HG02763 (cell line): ENCODE data around the gene ADRA1B.

Source experiments
- ATAC-seq: cut with Tn5 transposase; IDR thresholded peaks from one replicate; pipeline ENCODE4 v1.9.1; 2021; ENCODE audit warnings: mild to moderate bottlenecking, moderate library complexity; ENCODE audit not compliant: unreplicated experiment

ADRA1B gene

DNA sequence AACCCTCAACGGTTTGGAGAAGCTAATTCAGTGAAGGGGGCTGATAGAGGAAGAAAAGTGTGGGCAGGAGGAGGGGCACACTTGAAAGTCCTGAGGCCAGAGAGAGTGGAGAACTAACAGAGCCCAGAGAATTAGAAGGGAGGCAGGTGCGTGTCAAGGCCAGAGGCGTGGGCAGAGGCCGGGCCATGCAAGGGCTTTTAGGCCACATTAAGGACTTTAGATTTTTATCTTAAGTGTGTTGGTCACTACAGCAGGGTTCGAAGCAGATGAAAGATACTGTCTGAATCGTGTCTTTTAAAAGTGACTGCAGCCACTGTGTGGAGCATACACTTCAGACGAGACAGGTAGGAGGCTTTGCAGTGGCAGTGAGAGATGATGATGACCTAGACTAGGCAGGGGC is 6.7 kb downstream of the ADRA1B start:
- ATAC-seq = no peak

DNA sequence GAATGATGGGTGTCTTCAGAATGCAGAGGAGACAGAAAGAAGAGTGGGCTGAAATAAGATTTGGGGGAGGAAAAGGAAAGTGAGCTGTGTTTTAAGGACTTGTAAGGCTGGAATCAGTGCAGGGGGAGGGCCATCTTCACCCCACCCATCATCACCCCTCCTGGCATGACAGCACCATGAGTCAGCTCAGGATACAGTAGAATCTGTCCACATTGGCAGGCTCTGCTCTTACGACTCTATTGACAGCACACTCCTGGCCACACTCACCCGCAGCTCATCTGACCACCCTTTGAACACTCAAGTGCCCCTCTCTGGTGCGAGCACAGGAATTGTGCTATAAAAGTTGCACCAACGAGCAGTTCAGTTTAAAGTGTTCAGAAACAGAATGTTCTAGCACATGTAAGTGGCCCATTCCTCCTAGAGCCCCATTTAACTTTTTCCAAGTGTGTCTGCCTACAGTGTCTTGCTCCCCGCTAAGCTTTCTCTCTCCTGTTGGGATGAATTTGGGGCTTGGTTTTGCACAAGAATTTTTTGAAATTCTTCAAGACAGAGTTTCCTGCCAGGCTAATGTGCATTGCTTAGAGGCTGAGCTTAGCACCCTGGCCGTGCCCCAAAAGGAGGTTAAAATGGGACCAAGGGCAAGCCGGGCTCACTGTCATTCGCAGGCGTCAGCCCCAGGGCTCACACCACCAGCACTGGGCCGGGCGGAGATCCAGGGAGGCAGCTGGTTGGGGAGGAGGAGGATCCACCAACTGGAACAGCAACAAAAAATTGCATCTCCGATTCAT is 12.0 kb downstream of the ADRA1B start:
- ATAC-seq = no peak

DNA sequence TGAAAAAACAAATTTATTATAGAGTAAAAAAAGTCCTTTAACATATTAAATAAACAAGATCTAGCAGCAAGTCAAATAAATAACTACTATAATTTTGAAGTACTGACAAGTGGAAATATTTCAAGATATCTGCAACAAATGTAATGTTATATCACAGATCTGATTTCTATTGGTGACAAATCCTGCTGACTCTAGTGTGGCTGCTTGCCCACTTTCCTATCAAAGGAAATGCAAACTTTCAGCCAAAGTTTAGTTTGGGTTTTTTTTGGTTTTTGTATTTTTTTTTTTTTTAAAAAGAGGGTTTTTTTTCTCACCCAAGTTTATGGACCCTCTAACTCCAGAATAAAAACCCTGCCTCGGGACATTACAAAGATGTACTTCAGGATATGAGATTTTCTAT is 12.9 kb downstream of the ADRA1B start:
- no peak for ATAC-seq

DNA sequence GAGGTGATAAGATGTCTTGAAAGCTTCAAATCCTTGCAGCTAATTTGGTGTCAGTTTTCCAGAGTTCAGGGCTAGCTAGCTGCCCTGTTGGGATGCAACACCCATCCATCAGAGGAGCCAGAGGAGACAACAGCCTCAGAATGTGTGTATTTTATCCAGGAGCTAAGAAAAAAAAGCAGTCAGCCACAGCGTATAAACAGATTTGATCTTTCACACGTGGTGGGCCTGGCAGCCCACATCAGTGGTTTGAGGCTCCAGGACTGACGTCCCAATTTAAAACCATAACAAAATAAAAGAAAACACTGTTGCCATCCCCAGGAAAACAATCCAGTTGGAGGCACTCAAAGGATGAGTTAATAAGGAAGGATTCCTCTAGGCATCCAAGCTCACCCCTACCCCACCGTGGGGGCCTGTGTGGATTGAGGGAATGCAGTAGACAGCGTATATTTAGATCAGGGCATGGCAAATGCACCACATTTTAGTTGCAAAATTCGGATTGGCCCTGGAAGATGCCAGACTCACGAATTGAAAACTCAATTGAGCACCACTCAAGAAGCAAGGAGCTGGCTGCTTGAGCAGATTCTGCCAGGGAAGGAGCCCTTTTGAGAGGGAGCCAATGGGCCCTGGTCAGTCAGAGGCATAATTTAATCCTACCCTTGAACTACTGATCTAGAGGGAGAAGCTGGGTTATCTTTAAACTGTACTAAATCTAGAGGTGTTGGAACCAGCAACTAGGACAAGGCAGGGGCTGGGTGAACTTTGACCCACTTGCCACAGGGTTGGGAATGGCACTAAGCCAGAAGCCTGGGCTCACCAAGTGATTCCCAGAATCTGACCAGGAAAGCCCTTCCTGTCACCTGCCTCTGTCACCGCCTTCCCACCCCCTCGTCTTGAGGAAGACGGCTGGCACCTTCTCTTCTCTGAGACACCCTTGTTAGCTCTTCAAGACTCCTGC is 17.5 kb downstream of the ADRA1B start:
- ATAC-seq = no peak

DNA sequence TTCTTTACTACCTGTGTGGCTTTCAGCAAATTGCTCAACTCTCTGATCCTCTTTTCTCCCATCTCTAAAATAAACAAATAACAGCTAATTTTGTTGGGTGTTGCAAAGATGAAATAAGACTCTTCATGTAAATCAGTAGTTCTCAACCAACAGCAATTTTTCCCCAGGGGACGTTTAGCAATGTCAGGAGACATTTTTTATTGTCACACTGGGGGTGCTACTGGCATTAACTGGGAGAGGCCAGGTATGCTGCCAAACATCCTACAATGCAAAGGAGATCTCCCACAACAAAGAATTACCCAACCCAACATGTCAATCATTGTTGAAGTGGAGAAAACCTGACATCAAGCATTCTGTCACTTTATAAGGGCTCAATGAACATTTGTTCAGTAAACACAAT is 19.7 kb downstream of the ADRA1B start:
- no peak for ATAC-seq

DNA sequence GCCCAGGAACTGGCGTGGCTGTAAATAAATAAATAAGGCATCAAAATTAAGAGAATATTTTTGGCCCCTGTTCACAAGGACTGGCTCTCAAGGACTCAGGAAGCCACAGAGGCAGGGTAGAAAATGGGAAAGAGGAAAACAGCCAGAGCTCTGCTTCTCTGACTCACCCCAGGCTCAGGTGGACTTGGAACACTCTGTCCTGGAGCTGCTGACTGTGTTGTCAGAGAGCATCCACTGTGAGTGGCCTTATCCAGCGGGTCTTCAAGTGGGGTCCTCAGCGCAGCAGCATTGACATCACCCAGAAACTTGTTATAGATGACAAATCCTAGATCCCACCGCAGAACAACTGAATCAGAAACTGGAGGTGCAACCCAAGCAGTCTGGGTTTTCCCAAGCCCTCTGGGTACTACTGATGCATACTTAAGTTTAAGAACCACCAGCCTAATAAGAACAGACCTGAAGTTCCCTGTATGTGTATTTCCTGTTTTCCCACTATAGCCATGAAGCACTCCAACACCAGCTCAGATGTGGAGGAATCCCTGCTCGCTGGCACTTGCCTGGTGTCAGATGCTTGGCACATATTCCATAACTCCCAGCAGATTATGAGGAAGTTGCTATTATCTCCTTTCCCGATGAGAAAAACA is 20.5 kb downstream of the ADRA1B start:
- no peak for ATAC-seq

DNA sequence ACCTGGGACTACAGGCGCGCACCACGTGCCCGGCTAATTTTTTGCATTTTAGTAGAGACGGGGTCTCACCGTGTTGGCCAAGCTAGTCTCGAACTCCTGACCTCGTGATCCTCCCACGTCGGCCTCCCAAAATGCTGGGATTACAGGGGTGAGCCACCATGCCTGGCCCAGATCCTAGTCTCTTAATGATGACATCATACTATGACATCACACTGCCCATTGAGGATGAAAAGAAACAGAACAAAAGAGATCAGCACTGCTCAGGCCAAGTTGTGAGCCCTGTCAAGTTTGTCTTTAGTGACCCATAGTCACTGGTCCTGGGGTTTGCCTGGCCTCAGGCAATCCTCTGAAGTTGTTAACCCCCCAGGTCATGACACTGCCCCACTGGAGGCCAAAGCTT is 21.3 kb downstream of the ADRA1B start:
- no peak for ATAC-seq

DNA sequence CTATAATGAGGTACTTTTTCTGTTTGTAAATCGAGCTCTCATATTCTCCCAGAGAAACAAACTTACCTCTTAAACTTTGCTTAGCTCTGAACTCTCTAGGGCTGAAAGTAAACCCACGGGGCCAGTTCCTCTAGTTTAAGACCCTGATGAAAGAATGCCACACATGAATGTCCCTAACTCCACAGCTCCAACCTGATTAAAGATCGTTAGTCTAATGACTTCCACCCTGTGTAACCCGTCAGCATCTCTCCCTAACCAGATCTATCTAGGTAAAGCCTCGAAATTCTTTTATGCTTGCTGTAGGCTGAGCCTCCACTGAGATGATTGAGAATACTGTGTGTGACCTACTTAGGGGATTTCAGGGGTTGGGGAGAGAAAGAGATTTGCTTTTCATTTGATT is 27.0 kb downstream of the ADRA1B start:
- ATAC-seq = no peak

DNA sequence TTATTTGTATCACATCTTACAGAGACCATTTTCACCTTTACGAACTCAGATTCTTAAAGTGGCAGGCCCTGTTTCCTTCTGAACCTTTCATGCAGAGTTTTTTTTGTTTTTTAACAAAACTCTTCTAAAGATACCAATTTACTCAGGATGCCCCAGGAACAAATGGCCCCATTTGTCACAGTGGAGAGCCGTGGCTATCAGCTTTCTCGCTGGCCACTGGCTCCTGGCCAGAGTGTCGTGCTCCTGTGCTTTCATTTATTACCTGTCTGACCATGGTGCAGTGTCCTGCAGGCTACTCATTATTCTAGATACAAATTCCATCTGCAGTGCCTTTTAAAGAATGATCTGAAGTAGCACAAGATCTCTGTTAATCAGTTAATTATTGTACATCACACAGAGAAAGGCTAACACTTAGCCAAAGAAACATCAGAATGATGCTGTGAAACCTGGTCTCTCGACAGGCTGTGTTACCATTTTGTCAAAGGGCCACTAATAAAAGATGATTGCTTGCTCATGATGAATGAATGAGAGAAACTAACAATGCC is 27.8 kb downstream of the ADRA1B start:
- ATAC-seq = no peak

DNA sequence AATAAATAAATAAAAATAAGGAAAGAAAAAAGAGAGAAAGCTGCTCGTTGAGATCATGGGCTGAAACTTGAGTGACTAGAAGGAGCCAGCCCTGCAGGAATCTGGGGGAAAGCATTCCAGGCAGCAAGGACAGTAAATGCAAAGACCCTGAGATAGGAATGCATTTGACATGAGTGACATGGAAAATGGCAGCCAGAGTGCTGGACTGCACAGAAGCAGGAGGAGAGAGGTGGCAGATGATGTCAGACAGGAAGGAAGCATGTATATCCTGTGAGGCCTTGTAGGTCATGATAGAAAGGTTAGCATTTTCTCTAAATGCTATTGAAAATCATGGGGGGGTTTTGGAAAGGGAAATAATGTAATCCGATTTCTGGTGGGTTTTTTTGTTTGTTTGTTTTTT is 29.1 kb downstream of the ADRA1B start:
- no peak for ATAC-seq

DNA sequence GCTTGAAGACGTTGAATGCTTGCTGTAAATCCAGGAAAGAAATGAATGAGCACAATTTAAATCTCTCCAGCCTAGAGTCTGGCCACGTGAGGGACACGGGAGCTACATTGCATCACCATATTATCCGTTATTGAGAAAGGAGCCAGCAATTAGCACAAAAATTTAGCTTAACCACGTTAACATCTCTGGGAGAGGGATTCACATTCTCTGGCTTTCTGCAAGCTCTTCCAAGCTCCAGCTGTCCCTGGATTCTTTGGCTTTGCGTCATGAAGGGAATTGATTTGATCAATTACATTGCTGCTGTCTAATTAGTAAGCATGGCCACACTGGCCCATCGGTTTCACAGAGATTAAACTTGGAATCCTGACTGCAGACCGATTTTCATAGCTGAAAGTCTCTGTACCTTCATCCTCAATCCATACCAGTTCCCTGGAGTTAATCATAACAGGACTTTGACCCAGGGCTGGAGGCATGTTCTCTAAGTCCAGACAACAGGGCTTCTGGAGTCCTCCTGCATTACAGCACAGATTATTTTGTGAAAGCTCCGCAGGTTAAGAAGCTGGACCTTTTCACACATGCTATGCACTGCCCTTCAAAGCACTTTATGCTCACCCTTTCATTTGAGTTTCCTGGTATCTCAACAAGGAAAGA is 31.6 kb downstream of the ADRA1B start:
- ATAC-seq = no peak

DNA sequence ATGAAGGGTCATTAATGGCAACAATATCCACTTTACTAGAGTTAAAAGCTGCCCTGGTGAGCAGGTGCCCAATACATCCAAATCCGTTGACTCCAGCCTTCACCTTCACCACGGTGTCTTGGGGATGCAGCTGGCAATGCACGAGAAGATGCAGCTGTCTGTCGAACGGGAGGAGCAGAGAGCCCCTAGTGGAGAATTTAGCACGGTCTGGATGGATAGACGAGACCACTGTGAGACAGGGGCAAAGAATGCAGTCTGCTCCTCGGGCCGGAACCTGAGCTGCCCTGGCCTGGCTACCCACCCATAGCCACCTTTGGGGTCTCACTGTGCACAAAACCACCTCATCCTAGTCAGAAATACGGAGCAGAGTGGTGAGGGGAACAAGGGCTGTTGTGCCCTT is 35.1 kb downstream of the ADRA1B start:
- no peak for ATAC-seq

DNA sequence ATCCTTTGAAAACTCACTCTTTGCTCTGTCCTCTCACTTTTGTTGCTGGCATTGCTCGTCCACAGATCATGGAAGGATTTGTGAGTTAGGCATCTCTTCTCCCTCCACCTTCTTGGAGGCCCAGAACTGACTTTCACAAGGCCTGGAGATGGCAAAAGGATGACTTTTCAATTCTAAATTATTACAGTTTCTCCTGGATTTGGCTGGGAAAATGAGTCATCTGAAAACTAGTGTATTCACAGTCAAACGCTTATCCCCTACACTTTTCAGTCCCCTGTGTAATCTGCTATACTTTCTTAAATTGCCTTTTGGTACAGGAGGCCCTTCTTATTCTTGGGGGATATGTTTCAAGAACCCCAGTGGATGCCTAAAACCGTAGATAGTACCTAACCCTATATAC is 35.6 kb downstream of the ADRA1B start:
- ATAC-seq = no peak

DNA sequence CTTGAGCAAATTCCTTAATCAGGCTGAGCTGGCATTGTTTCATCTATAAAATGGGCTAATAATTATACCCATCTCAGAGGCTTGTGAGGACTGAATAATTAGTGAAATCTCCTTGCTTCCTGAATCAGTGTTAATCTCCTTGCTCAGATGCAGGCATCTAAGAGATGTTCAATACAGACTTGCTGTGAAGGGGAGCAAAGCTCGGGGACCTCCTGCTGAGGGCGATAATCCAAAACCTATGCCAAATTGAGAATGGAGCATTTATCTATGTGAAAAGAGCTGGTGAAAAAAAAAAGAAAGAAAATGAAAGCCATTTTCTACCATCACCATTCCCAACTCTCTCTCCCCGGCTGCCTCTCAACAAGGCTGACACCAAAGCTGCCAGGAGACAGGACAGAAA is 37.3 kb downstream of the ADRA1B start:
- no peak for ATAC-seq

DNA sequence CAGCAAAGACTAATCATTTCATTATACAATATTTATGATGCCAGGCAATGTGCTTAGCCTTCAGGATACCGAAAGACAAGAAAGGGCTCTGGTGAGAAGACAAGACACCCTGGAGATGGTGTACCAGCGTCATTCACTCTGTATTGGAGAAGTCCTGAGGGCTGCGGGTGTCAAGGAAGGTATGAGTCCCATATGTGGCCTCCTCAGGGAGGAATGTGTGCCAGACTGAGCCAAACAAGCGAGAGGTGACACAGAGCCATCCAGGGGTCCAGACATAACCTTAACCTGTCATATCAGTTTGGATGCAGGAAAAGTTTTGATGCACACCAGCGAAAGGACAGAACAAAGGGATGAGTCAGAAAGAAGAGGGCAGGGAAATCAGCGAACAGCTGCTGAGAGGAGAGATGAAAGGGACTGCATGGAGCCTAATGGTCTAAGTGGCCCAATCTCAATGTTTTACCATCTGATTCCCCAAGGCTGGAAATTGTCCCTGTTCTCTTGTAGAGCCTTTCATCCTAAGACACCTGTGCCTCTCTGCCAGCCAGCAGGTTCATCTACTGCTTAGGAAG is 38.9 kb downstream of the ADRA1B start:
- no peak for ATAC-seq

DNA sequence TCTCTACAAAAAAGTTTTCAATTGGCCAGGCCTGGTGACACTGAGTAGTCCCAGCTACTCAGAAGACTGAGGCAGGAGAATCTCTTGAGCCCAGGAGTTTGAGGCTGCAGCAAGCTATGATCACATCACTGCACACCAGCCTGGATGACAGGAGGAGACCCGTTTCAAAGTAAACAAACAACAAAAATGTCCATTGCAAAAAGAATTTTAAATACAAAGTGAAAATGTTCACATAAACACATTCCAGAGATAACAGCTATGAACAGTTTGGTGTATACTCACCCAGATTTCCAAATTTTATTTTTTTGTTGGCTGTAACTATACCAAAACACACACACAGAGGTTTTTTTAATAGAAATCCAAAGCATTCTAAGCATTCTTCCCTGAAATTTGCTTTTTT is 39.8 kb downstream of the ADRA1B start:
- no peak for ATAC-seq

DNA sequence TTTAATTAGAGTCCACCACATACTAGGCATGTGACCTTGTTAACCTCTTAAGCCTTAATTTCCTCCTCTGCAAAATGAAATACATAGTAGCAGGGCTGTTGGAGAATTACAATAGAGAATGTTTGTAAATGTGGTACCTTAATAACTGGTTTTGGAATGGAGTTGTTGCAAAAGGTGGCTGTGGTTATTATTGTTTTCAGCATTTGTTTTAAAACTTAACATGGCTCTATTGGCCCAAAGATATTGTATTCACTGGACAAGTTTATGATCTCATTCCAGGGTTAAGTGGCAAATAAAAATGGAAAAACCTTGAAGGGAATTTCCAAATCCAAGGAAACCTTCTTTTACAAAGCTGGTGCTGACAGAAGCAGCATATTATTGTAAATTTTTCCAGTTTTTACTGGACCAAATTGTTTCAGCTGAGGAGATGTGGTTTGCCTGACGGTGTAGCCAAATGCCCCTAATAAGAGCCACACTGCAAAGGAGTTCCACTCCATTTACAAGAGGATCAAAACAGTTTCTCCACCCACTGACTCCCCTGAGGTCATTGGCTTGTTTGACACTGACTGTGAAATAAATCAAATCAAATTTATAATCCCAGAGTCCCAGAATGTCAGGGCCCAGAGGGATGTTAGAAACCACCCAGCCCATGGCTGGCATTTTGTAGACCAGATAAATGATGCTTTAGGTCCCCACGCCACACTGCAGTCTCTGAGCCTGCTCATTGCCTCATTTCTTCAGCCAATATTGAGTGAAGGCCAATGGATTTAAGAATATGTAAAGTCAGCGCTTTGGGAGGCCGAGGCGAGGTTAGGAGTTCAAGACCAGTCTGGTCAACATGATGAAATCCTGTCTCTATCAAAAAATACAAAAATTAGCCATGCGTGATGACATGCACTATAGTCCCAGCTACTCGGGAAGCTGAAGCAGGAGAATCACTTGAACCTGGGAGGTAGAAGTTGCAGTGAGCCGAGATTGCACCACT is 45.2 kb downstream of the ADRA1B start:
- ATAC-seq = no peak

DNA sequence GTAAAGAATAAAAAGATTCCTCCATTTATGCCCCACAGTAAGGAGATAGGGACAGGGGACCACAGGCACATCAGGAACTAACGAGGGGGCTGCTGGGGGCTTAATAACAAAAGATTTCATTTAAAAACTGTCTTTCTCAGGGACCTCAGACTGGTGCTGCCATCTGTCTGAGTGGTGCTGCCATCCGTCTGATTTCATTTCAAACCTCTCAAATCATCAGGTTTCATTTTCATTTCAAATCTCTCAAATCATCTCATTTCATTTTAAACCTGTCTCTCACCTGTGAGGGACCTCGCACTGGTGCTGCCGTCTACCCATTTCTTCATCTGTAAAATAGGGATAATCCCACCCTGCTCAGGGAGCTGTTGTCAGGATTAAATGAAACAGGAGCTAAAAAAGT is 45.9 kb downstream of the ADRA1B start:
- no peak for ATAC-seq

DNA sequence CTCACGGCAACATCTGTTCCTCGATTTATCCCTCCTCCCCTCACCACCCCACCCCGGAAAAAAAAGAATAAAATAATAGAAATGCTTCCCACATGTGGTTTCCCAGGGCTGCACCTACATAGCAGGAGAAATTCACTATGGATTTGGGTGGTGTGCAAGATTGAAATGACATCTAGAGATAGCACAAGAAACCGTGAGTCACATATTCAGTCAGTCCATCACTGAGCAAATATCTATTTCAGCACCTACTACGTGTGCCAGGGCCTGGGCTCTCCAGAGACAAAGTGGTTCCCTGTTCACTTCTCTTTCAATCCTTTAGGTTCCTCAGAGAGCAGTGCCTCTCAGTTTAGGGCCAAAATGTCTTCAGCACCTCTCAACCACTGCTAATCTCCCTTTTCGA is 47.7 kb downstream of the ADRA1B start:
- ATAC-seq = no peak
